ENCODE measurements around the gene ADAP1. TPM values are rescaled to one million over a fixed set of nuclear protein-coding genes. Genes with fewer than 3 reads are reported as not detected.

ADAP1 gene
- total RNA-seq, 1 donor from 2014 or later: 11.9 TPM

- Mint-ChIP-seq H3K4me3 (no peak overlapping the region), H3K9me3 (no peaks in the 10 kb centered on the region), H3K36me3 (ENCODE audit: low read depth) (peaks cover 84% of the 10 kb centered on the region), H3K27ac (no peak overlapping the region), H3K4me1 (no peaks in the 10 kb centered on the region), H3K27me3 (no peaks in the 10 kb centered on the region)
- no peak for DNase-seq
- CTCF ChIA-PET: interaction anchor here (1.7 kb wide), 1 partner anchor 10 kb away, joined by 5 read pairs; no protein-coding TSS in a partner anchor
- TF ChIP-seq, protein P1, sequence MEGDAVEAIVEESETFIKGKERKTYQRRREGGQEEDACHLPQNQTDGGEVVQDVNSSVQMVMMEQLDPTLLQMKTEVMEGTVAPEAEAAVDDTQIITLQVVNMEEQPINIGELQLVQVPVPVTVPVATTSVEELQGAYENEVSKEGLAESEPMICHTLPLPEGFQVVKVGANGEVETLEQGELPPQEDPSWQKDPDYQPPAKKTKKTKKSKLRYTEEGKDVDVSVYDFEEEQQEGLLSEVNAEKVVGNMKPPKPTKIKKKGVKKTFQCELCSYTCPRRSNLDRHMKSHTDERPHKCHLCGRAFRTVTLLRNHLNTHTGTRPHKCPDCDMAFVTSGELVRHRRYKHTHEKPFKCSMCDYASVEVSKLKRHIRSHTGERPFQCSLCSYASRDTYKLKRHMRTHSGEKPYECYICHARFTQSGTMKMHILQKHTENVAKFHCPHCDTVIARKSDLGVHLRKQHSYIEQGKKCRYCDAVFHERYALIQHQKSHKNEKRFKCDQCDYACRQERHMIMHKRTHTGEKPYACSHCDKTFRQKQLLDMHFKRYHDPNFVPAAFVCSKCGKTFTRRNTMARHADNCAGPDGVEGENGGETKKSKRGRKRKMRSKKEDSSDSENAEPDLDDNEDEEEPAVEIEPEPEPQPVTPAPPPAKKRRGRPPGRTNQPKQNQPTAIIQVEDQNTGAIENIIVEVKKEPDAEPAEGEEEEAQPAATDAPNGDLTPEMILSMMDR (IDR thresholded peaks at IDR 0.05): no peak
- POLR2A ChIA-PET: no interaction called here
- ATAC-seq (ENCODE audit: low read depth): no peak
- intact Hi-C loops (cut with micrococcal nuclease): no loop called here
Observed at GRCh38 chr7:863106-863505, 91.4 kb downstream of the ADAP1 start.

GRCh38 chr7:862157-862556, 92.3 kb downstream of the ADAP1 start:
- no peaks in the 10 kb centered on the region for H3K4me1 Mint-ChIP-seq
- ChIA-PET POLR2A (interaction anchor here (0.6 kb wide), 1 partner anchor 386 kb away, joined by 4 read pairs; no protein-coding TSS in a partner anchor), CTCF (no interaction called here)
- no peaks in the 10 kb centered on the region for H3K9me3 Mint-ChIP-seq
- H3K27me3 Mint-ChIP-seq: no peaks in the 10 kb centered on the region
- ATAC-seq (ENCODE audit: low read depth) (no peak), DNase-seq (no peak)
- no peak overlapping the region for H3K27ac Mint-ChIP-seq
- TF ChIP-seq, protein P1 (IDR thresholded peaks at IDR 0.05): no peak
- peaks cover 82% of the 10 kb centered on the region for H3K36me3 Mint-ChIP-seq (ENCODE audit: low read depth)
- intact Hi-C loops (cut with micrococcal nuclease): no loop called here
- H3K4me3 Mint-ChIP-seq: no peak overlapping the region

- POLR2A ChIA-PET: no interaction called here
- ATAC-seq (ENCODE audit: low read depth) (no peak), DNase-seq (no peak)
- TF ChIP-seq, protein P1 (IDR thresholded peaks at IDR 0.05): no peak
- CTCF ChIA-PET: no interaction called here
- H3K36me3 Mint-ChIP-seq (ENCODE audit: low read depth): peaks cover 84% of the 10 kb centered on the region
- H3K9me3 Mint-ChIP-seq: no peaks in the 10 kb centered on the region
- H3K4me3 Mint-ChIP-seq: no peak overlapping the region
- H3K27ac Mint-ChIP-seq: no peak overlapping the region
- no peaks in the 10 kb centered on the region for H3K4me1 Mint-ChIP-seq
- H3K27me3 Mint-ChIP-seq: no peaks in the 10 kb centered on the region
- intact Hi-C loops (cut with micrococcal nuclease): no loop called here
Observed at GRCh38 chr7:861222-861621, 93.3 kb downstream of the ADAP1 start.

GRCh38 chr7:860149-860548, 94.3 kb downstream of the ADAP1 start:
- DNase-seq (no peak), ATAC-seq (ENCODE audit: low read depth) (no peak)
- Mint-ChIP-seq H3K27me3 (no peaks in the 10 kb centered on the region), H3K27ac (no peak overlapping the region), H3K36me3 (ENCODE audit: low read depth) (peaks cover 84% of the 10 kb centered on the region), H3K4me3 (no peak overlapping the region), H3K9me3 (no peaks in the 10 kb centered on the region), H3K4me1 (no peaks in the 10 kb centered on the region)
- CTCF ChIA-PET: no interaction called here
- TF ChIP-seq, protein P1 (IDR thresholded peaks at IDR 0.05): no peak
- POLR2A ChIA-PET: interaction anchor here (0.7 kb wide), 1 partner anchor 28 kb away, joined by 3 read pairs; no protein-coding TSS in a partner anchor
- intact Hi-C loops (cut with micrococcal nuclease): no loop called here

DNA sequence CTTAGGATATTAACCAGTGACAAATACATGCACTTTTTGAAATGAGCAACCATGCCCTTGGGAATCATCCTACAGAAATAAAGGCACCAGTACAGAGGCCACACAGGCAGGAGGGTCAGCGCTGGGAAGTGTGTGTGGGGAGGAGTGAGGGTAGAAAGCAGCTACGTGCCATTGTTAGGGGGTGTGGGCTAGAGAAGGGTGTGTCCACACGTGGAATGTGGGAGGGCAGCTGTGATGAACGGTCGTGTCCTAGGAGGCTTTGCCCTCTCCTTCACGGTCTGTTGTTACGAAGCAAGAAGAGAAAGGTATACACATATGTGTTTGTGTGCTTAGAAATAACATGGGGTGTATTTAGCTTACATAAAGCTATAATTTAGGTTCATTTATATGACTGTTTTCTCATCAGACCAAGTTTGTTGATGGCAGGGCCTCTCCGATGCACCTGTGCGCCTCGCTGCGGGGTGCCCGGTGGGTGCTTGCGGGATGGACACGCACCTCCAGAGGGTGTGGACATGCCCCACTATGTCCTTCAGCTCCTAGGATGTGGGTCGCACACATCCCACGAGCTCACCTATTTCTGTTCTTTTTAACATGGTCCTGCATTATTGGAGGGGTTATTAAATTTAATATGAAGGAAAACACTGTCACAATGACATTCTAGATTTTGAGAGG, 95.0 kb downstream of the ADAP1 start:
- Mint-ChIP-seq H3K4me1 (no peaks in the 10 kb centered on the region), H3K27me3 (no peaks in the 10 kb centered on the region), H3K27ac (no peak overlapping the region), H3K4me3 (no peak overlapping the region), H3K9me3 (no peaks in the 10 kb centered on the region), H3K36me3 (ENCODE audit: low read depth) (peaks cover 85% of the 10 kb centered on the region)
- POLR2A ChIA-PET: interaction anchor here (0.6 to 0.7 kb wide), 2 partner anchors 28 to 59 kb away, joined by 3 to 5 read pairs; no protein-coding TSS in a partner anchor
- DNase-seq (no peak), ATAC-seq (ENCODE audit: low read depth) (no peak)
- intact Hi-C loops (cut with micrococcal nuclease): no loop called here
- CTCF ChIA-PET: no interaction called here
- TF ChIP-seq, protein P1 (IDR thresholded peaks at IDR 0.05): no peak
